IMR-90 (cell line): ENCODE results near the gene RGP1. TPM values are rescaled to one million over a fixed set of nuclear protein-coding genes. Genes with fewer than 3 reads are reported as not detected.

Source experiments
- ATAC-seq: fragments of 200-7000 bp; cut with Tn5 transposase; 2 replicates; pipeline ENCODE4 v1.9.1; 2020; ENCODE audit warnings: low read depth, mild to moderate bottlenecking, moderate library complexity
- BruUV-seq: library from RNA; stranded (reverse); fragments of 400-500 nt; replicated peaks from 2 replicates; lab custom pipeline; 2021; lab: Mats Ljungman, UMichigan
- CTCF ChIA-PET: fragments of 300-600 bp; formaldehyde crosslinking; extraction: SDS; loops from one replicate; lab custom pipeline; 2021; ENCODE audit warnings: antibody characterized with exemption; lab: Yijun Ruan, JAX
- POLR2A ChIA-PET: fragments of 300-600 bp; sonication (Branson Sonifier 250); formaldehyde crosslinking; loops from one replicate; lab custom pipeline; 2022; ENCODE audit warnings: antibody characterized with exemption; ENCODE audit not compliant: unreplicated experiment; lab: Charles Lee
- DNase-seq: peaks from one replicate; pipeline ENCODE4 v3.0.0; 2013
- H2AFZ ChIP-seq: replicated peaks from 2 replicates; pipeline ENCODE3; 2013; ENCODE audit warnings: low read length, mild to moderate bottlenecking; ENCODE audit not compliant: poor library complexity
- H2AK5ac ChIP-seq: 2 replicates; pipeline ENCODE4 v1.6.1; 2013; ENCODE audit warnings: low read depth, low read length, inconsistent platforms
- H2AK9ac ChIP-seq: replicated peaks from 2 replicates; pipeline ENCODE3; 2013; ENCODE audit warnings: mild to moderate bottlenecking, low read depth, low read length, moderate library complexity; ENCODE audit not compliant: poor library complexity
- H2BK120ac ChIP-seq: 2 replicates; pipeline ENCODE4 v1.6.1; 2013; ENCODE audit warnings: low read depth, low read length, inconsistent platforms
- H2BK15ac ChIP-seq: 3 replicates; pipeline ENCODE4 v1.6.1; 2013; ENCODE audit warnings: low read depth, low read length, inconsistent platforms
- H2BK20ac ChIP-seq: 2 replicates; pipeline ENCODE4 v1.6.1; 2013; ENCODE audit warnings: low read depth, mild to moderate bottlenecking, inconsistent platforms, low read length, moderate library complexity
- H2BK5ac ChIP-seq: 2 replicates; pipeline ENCODE4 v1.6.1; 2013; ENCODE audit warnings: mild to moderate bottlenecking, low read depth, low read length, inconsistent platforms; ENCODE audit not compliant: poor library complexity, severe bottlenecking
- H3K14ac ChIP-seq: replicated peaks from 2 replicates; pipeline ENCODE4 v1.6.1; 2013; ENCODE audit warnings: low read depth, low read length, inconsistent platforms
- H3K18ac ChIP-seq: 2 replicates; pipeline ENCODE4 v1.6.1; 2013; ENCODE audit warnings: low read depth, low read length, control low read depth
- H3K23ac ChIP-seq: 2 replicates; pipeline ENCODE4 v1.6.1; 2013; ENCODE audit warnings: low read depth, low read length, inconsistent platforms
- H3K27ac ChIP-seq: 2 replicates; pipeline ENCODE4 v1.5.1; 2013; ENCODE audit warnings: mild to moderate bottlenecking, control low read depth, low read length; ENCODE audit not compliant: insufficient read depth
- H3K27me3 ChIP-seq: 2 replicates; pipeline ENCODE4 v1.6.1; 2013; ENCODE audit warnings: low read length; ENCODE audit not compliant: control insufficient read depth, insufficient read depth
- H3K36me3 ChIP-seq: 2 replicates; pipeline ENCODE4 v1.6.1; 2013; ENCODE audit warnings: low read length, mixed read lengths; ENCODE audit not compliant: control insufficient read depth, insufficient read depth
- H3K4ac ChIP-seq: 2 replicates; pipeline ENCODE4 v1.6.1; 2013; ENCODE audit warnings: low read depth, low read length, inconsistent platforms
- H3K4me1 ChIP-seq: 2 replicates; pipeline ENCODE4 v1.6.1; 2013; ENCODE audit warnings: low read length, mixed read lengths; ENCODE audit not compliant: control insufficient read depth, insufficient read depth
- H3K4me2 ChIP-seq: 2 replicates; pipeline ENCODE4 v1.6.1; 2013; ENCODE audit warnings: low read depth, mild to moderate bottlenecking, control low read depth, low read length, moderate library complexity
- H3K4me3 ChIP-seq: 2 replicates; pipeline ENCODE4 v1.5.1; 2013; ENCODE audit warnings: low read depth, mild to moderate bottlenecking, control low read depth, low read length, moderate library complexity; ENCODE audit not compliant: insufficient read depth
- H3K56ac ChIP-seq: 2 replicates; pipeline ENCODE4 v1.6.1; 2013; ENCODE audit warnings: low read length, inconsistent platforms; ENCODE audit not compliant: insufficient read depth; ENCODE audit errors: extremely low read depth
- H3K79me1 ChIP-seq, 2 experiments: 2 replicates each; pipeline ENCODE4 v1.6.1; 2013; ENCODE audit warnings: low read length in 2 of 2, inconsistent platforms in 1 of 2, low read depth in 1 of 2
- H3K9ac ChIP-seq: 2 replicates; pipeline ENCODE4 v1.6.1; 2013; ENCODE audit warnings: low read depth, low read length, control low read depth
- H3K9me1 ChIP-seq: 2 replicates; pipeline ENCODE4 v1.6.1; 2013; ENCODE audit warnings: low read length, inconsistent platforms; ENCODE audit not compliant: insufficient read depth
- H3K9me3 ChIP-seq: 2 replicates; pipeline ENCODE4 v1.6.1; 2013; ENCODE audit warnings: low read length; ENCODE audit not compliant: control insufficient read depth, insufficient read depth
- H4K20me1 ChIP-seq: 2 replicates; pipeline ENCODE4 v1.6.1; 2013; ENCODE audit warnings: low read length, inconsistent platforms; ENCODE audit not compliant: insufficient read depth
- H4K5ac ChIP-seq: 2 replicates; pipeline ENCODE4 v1.6.1; 2013; ENCODE audit warnings: mild to moderate bottlenecking, low read depth, low read length, control low read depth
- H4K8ac ChIP-seq, 2 experiments: 2 replicates each; pipeline ENCODE4 v1.6.1; 2013; ENCODE audit warnings: low read depth in 2 of 2, low read length in 2 of 2, control low read depth in 1 of 2, inconsistent platforms in 1 of 2
- H4K91ac ChIP-seq: 2 replicates; pipeline ENCODE4 v1.6.1; 2013; ENCODE audit warnings: low read depth, low read length, inconsistent platforms; ENCODE audit not compliant: insufficient read depth
- BHLHE40 ChIP-seq: fragments of 150-350 bp; IDR thresholded peaks from 2 replicates; pipeline ENCODE4 v1.6.1; 2016; ENCODE audit warnings: mild to moderate bottlenecking, low read depth, low read length
- CHD1 ChIP-seq: IDR thresholded peaks from 2 replicates; pipeline ENCODE4 v1.6.1; 2012; ENCODE audit warnings: low read depth, low read length, improper control_type of control experiment
- FOS ChIP-seq: fragments of 150-350 bp; IDR thresholded peaks from 2 replicates; pipeline ENCODE4 v1.6.1; 2016; ENCODE audit warnings: low read depth, low read length
- MAZ ChIP-seq: IDR thresholded peaks from 2 replicates; pipeline ENCODE4 v1.6.1; 2012; ENCODE audit warnings: low read depth, mild to moderate bottlenecking, low read length, improper control_type of control experiment, moderate library complexity, borderline replicate concordance
- MXI1 ChIP-seq: IDR thresholded peaks from 2 replicates; pipeline ENCODE4 v1.6.1; 2012; ENCODE audit warnings: low read depth, mild to moderate bottlenecking, low read length, moderate library complexity, borderline replicate concordance
- POLR2A ChIP-seq: IDR thresholded peaks from 2 replicates; pipeline ENCODE4 v1.6.1; 2012; ENCODE audit warnings: mild to moderate bottlenecking, low read depth, low read length
- RCOR1 ChIP-seq: IDR thresholded peaks from 2 replicates; pipeline ENCODE4 v1.6.1; 2012; ENCODE audit warnings: mild to moderate bottlenecking, low read length, improper control_type of control experiment; ENCODE audit not compliant: insufficient replicate concordance
- WGBS, 2 experiments: methylation state at CpG; one replicate each; pipeline versions ENCODE4 v1.1.5 to v1.1.7; 2013; ENCODE audit warnings: missing lambda C conversion rate in 2 of 2; ENCODE audit not compliant: insufficient read length in 1 of 2; ENCODE audit errors: extremely low coverage in 2 of 2; 5-methylcytosine and 5-hydroxymethylcytosine counted together
- dilution Hi-C: fragments of 300-500 bp; cut with HindIII; formaldehyde crosslinking; loops from one replicate; pipeline ENCODE4 v1.14.3; 2018; ENCODE audit warnings: low sequenced_read_pairs; ENCODE audit not compliant: unreplicated experiment
- in situ Hi-C: fragments of 300-500 bp; cut with MboI; formaldehyde crosslinking; loops from 3 replicates; pipeline ENCODE4 v1.14.3; 2019; ENCODE audit warnings: low sequenced_read_pairs, inconsistent platforms, mixed read lengths
- intact Hi-C: fragments of 100-400 bp; cut with micrococcal nuclease; formaldehyde crosslinking; loops from 2 replicates; pipeline ENCODE4 v1.10.0; 2022
- polyA plus RNA-seq, 3 experiments: library from polyadenylated mRNA; depleted of rRNA; stranded (reverse); fragments of >200 nt; gene quantifications; 2 replicates each; pipeline ENCODE4 v1.2.3, GENCODE V29; 2012; ENCODE audit warnings: low replicate concordance in 1 of 3
- total RNA-seq: library from RNA; depleted of rRNA; stranded (reverse); fragments of >200 nt; gene quantifications from 2 replicates; pipeline ENCODE4 v1.2.3, GENCODE V29; 2012
- TF ChIP-seq, protein P1 (sequence below): fragments of 150-350 bp; IDR thresholded peaks from 2 replicates; pipeline ENCODE4 v1.6.1; 2016; ENCODE audit warnings: low read depth, mild to moderate bottlenecking, low read length, moderate library complexity, borderline replicate concordance
- TF ChIP-seq, protein P2 (sequence below): fragments of 150-350 bp; IDR thresholded peaks from 2 replicates; pipeline ENCODE4 v1.6.1; 2017; ENCODE audit warnings: mild to moderate bottlenecking, antibody characterized with exemption, low read length, low read depth
- TF ChIP-seq, protein P3 (sequence below): conservative IDR thresholded peaks from 2 replicates; pipeline ENCODE4 v1.5.1; 2012; ENCODE audit warnings: mild to moderate bottlenecking, low read depth, low read length, improper control_type of control experiment

Gene RGP1
- total and polyA plus RNA-seq, 2 of the 4 experiments (the other 2 are of a cell fraction): 10.2 to 14.3 TPM

DNA sequence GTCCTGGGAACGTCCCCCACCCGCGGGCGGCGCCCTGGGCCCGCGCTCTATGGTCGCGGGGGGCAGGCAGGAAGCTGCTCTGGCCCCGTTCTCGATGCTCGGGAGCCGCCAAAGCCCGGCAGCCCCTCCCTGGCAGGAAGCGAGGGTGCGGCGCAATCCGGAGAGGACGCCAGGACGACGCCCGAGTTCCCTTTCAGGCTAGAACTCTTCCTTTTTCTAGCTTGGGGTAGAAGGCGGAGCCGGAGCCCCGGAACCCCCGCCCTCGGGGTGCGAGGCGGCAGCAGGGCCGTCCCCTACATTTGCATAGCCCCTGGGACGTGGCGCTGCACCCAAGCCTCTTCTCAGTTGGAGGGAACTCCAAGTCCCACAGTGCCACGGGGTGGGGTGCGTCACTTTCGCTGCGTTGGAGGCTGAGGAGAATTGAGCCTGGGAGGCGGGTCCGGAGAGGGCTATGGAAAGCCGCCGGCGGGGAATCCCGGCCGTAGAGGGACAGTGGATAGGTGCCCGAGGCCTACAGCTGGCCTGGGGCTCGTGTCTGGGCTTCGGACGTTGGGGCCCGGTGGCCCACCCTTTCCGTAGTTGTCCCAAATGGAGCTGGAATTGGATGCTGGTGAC, 16.8 kb upstream of the RGP1 start, which contains the start of the genes CREB3 and TLN1:
Gene CREB3 (plus strand): TSS at position 482 of the 615 bp plus-strand sequence. CDS start 107 bp downstream, at position 589.
Gene TLN1 (minus strand): TSS at position 11 of the 615 bp plus-strand sequence. CDS start 6,501 bp downstream, outside the sequence.
- H3K36me3 ChIP-seq: peaks cover 17% of the 10 kb centered on the region
- H4K5ac ChIP-seq: peak within 1 kb of the TSS; percentile 92
- CTCF ChIA-PET: interaction anchor here (0.9 to 1.6 kb wide), 5 partner anchors 36 to 74 kb away, joined by 3 to 8 read pairs (median 5); partner anchors contain the start of genes CCDC107 and RMRP
- TF ChIP-seq, protein P1, sequence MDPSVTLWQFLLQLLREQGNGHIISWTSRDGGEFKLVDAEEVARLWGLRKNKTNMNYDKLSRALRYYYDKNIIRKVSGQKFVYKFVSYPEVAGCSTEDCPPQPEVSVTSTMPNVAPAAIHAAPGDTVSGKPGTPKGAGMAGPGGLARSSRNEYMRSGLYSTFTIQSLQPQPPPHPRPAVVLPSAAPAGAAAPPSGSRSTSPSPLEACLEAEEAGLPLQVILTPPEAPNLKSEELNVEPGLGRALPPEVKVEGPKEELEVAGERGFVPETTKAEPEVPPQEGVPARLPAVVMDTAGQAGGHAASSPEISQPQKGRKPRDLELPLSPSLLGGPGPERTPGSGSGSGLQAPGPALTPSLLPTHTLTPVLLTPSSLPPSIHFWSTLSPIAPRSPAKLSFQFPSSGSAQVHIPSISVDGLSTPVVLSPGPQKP: no peak
- no peak for TF ChIP-seq CHD1
- peak; percentile 72 for TF ChIP-seq FOS
- peak; percentile 98 for TF ChIP-seq POLR2A
- TF ChIP-seq BHLHE40: no peak; the same call in 1 of the 2 replicates
- TF ChIP-seq MXI1: peak; percentile 6; the same call in 1 of the 2 replicates
- TF ChIP-seq, protein P2, sequence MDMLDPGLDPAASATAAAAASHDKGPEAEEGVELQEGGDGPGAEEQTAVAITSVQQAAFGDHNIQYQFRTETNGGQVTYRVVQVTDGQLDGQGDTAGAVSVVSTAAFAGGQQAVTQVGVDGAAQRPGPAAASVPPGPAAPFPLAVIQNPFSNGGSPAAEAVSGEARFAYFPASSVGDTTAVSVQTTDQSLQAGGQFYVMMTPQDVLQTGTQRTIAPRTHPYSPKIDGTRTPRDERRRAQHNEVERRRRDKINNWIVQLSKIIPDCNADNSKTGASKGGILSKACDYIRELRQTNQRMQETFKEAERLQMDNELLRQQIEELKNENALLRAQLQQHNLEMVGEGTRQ: peak; percentile 70
- TF ChIP-seq, protein P3, sequence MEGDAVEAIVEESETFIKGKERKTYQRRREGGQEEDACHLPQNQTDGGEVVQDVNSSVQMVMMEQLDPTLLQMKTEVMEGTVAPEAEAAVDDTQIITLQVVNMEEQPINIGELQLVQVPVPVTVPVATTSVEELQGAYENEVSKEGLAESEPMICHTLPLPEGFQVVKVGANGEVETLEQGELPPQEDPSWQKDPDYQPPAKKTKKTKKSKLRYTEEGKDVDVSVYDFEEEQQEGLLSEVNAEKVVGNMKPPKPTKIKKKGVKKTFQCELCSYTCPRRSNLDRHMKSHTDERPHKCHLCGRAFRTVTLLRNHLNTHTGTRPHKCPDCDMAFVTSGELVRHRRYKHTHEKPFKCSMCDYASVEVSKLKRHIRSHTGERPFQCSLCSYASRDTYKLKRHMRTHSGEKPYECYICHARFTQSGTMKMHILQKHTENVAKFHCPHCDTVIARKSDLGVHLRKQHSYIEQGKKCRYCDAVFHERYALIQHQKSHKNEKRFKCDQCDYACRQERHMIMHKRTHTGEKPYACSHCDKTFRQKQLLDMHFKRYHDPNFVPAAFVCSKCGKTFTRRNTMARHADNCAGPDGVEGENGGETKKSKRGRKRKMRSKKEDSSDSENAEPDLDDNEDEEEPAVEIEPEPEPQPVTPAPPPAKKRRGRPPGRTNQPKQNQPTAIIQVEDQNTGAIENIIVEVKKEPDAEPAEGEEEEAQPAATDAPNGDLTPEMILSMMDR: 0 out of 2 replicates have a peak, but pooled peaks have one; percentile 19
- TF ChIP-seq RCOR1: no peak
- peak; percentile 96 for TF ChIP-seq MAZ
- peak within 1 kb of the TSS; percentile 96 for H3K18ac ChIP-seq
- H3K9ac ChIP-seq: peak within 1 kb of the TSS; percentile 99
- H3K4ac ChIP-seq: peak within 1 kb of the TSS; percentile 99
- H2BK15ac ChIP-seq: peak within 1 kb of the TSS; percentile 45; the same call in 2 of the 3 replicates
- BruUV-seq: no TSS peak
- DNase-seq: peak; percentile 99
- peak within 1 kb of the TSS; percentile 90 for H2AFZ ChIP-seq
- dilution Hi-C loops: no loop called here
- peaks cover 21 to 75% of the 10 kb centered on the region in 2 experiments for H3K79me1 ChIP-seq
- H4K20me1 ChIP-seq: peaks cover 29% of the 10 kb centered on the region
- peak within 1 kb of the TSS; percentile 96 for H2BK5ac ChIP-seq
- peak within 1 kb of the TSS; percentile 99 for H2AK9ac ChIP-seq
- POLR2A ChIA-PET: interaction anchor here (0.5 to 1.4 kb wide), 6 partner anchors 42 to 230 kb away, joined by 3 to 6 read pairs (median 4); partner anchors contain the start of genes ARHGEF39 and TPM2
- no peaks in the 10 kb centered on the region for H3K9me3 ChIP-seq
- peak within 1 kb of the TSS; percentile 80 for H2BK120ac ChIP-seq
- in situ Hi-C loops: no loop called here
- no peaks in the 10 kb centered on the region for H3K27me3 ChIP-seq
- ATAC-seq: peak; percentile 68
- H3K23ac ChIP-seq: peak within 1 kb of the TSS; percentile 100
- intact Hi-C loops: no loop called here
- peak within 1 kb of the TSS; percentile 97 for H2AK5ac ChIP-seq
- peak within 1 kb of the TSS; percentile 99 for H3K4me3 ChIP-seq
- H3K27ac ChIP-seq: peak within 1 kb of the TSS; percentile 90
- H4K91ac ChIP-seq: peak within 1 kb of the TSS; percentile 99
- peak within 1 kb of the TSS; percentile 99 for H3K14ac ChIP-seq
- 0% methylated on average over 26 of the region's 49 CpGs; no CpG with 5 or more reads in 1 of the 2 experiments for WGBS, 2 experiments
- no peaks in the 10 kb centered on the region for H3K9me1 ChIP-seq
- H4K8ac ChIP-seq: peak within 1 kb of the TSS; percentile 82 to 91
- peaks cover 17% of the 10 kb centered on the region for H3K4me1 ChIP-seq
- peak within 1 kb of the TSS; percentile 6; the same call in 1 of the 2 replicates for H2BK20ac ChIP-seq
- peak within 1 kb of the TSS; percentile 98 for H3K56ac ChIP-seq
- H3K4me2 ChIP-seq: peak within 1 kb of the TSS; percentile 96
